Mesodermal cell (in vitro differentiated cells): ENCODE data around the gene CTXND1.
A peak's percentile ranks its signal among the peaks of the same experiment; 100 is the strongest.

Experiments
- H3K27ac ChIP-seq: 2 replicates; pipeline ENCODE4 v1.7.0; 2013; ENCODE audit warnings: mild to moderate bottlenecking, low read depth, low read length, moderate library complexity; ENCODE audit not compliant: severe bottlenecking
- H3K36me3 ChIP-seq: 2 replicates; pipeline ENCODE4 v1.7.1; 2013; ENCODE audit warnings: mild to moderate bottlenecking, low read length, moderate library complexity; ENCODE audit not compliant: control insufficient read depth, insufficient read depth
- H3K4me1 ChIP-seq: one replicate; pipeline ENCODE4 v1.7.1; 2013; ENCODE audit warnings: mild to moderate bottlenecking, low read length; ENCODE audit not compliant: insufficient read depth, control insufficient read depth, poor library complexity, severe bottlenecking
- H3K4me3 ChIP-seq: 2 replicates; pipeline ENCODE4 v1.7.0; 2013; ENCODE audit warnings: low read length, control low read depth, mild to moderate bottlenecking; ENCODE audit not compliant: insufficient read depth, poor library complexity, severe bottlenecking; ENCODE audit errors: extremely low read depth
- H3K9me3 ChIP-seq: 2 replicates; pipeline ENCODE4 v1.7.1; 2013; ENCODE audit warnings: mild to moderate bottlenecking, low read length, moderate library complexity; ENCODE audit not compliant: control insufficient read depth
- WGBS, 2 experiments: methylation state at CpG; one replicate each; pipeline ENCODE4 v1.1.5; 2013; ENCODE audit warnings: missing lambda C conversion rate in 2 of 2; ENCODE audit not compliant: insufficient coverage in 2 of 2; 5-methylcytosine and 5-hydroxymethylcytosine counted together

The CTXND1 gene

GRCh38 chr15:80172401-80172800 lies 79.6 kb downstream of the CTXND1 start:
- WGBS, 2 experiments: 87 to 97% methylated on average over 2 to 5 of the region's 8 CpGs
- no peak overlapping the region for H3K4me3 ChIP-seq
- H3K27ac ChIP-seq: no peak overlapping the region

GRCh38 chr15:80171787-80172186 lies 80.2 kb downstream of the CTXND1 start:
- WGBS, 2 experiments: 83 to 95% methylated on average over 4 of the region's 4 CpGs
- Histone ChIP-seq H3K27ac (peak overlapping the region; percentile 29), H3K36me3 (peaks cover under 1% of the 10 kb centered on the region), H3K4me3 (no peak overlapping the region), H3K9me3 (no peaks in the 10 kb centered on the region), H3K4me1 (peaks cover 5% of the 10 kb centered on the region)

More at GRCh38 chr15:80172401-80172800, 79.6 kb downstream of the CTXND1 start:
- Histone ChIP-seq H3K36me3 (peaks cover 6% of the 10 kb centered on the region), H3K9me3 (no peaks in the 10 kb centered on the region), H3K4me1 (peaks cover 5% of the 10 kb centered on the region)

GRCh38 chr15:80170596-80170995 lies 81.4 kb downstream of the CTXND1 start:
- Histone ChIP-seq H3K9me3 (no peaks in the 10 kb centered on the region), H3K27ac (no peak overlapping the region), H3K4me1 (peaks cover 5% of the 10 kb centered on the region), H3K36me3 (no peaks in the 10 kb centered on the region), H3K4me3 (no peak overlapping the region)
- no CpG with 5 or more reads among the region's 2 CpGs for WGBS, 2 experiments

GRCh38 chr15:80169768-80170357 lies 82.2 kb downstream of the CTXND1 start:
- 95 to 100% methylated on average over 7 of the region's 12 CpGs for WGBS, 2 experiments

GRCh38 chr15:80168421-80168820 lies 83.6 kb downstream of the CTXND1 start:
- WGBS, 2 experiments: 71 to 92% methylated on average over 2 to 5 of the region's 5 CpGs
- Histone ChIP-seq H3K4me3 (no peak overlapping the region), H3K4me1 (no peaks in the 10 kb centered on the region), H3K36me3 (no peaks in the 10 kb centered on the region), H3K27ac (no peak overlapping the region), H3K9me3 (no peaks in the 10 kb centered on the region)

More at GRCh38 chr15:80169768-80170357, 82.2 kb downstream of the CTXND1 start:
- Histone ChIP-seq H3K27ac (no peak overlapping the region), H3K36me3 (no peaks in the 10 kb centered on the region), H3K9me3 (no peaks in the 10 kb centered on the region), H3K4me3 (no peak overlapping the region), H3K4me1 (peaks cover 5% of the 10 kb centered on the region)

GRCh38 chr15:80167936-80168335 lies 84.1 kb downstream of the CTXND1 start:
- H3K9me3 ChIP-seq: no peaks in the 10 kb centered on the region
- WGBS, 2 experiments: 93 to 98% methylated on average over 5 to 6 of the region's 8 CpGs
- no peak overlapping the region for H3K4me3 ChIP-seq
- H3K36me3 ChIP-seq: peaks cover under 1% of the 10 kb centered on the region
- no peak overlapping the region for H3K27ac ChIP-seq
- no peaks in the 10 kb centered on the region for H3K4me1 ChIP-seq

GRCh38 chr15:80163897-80164296 lies 88.1 kb downstream of the CTXND1 start:
- peaks cover 8% of the 10 kb centered on the region for H3K36me3 ChIP-seq
- H3K9me3 ChIP-seq: no peaks in the 10 kb centered on the region
- no peak overlapping the region for H3K4me3 ChIP-seq
- no peak overlapping the region for H3K27ac ChIP-seq
- H3K4me1 ChIP-seq: peaks cover 16% of the 10 kb centered on the region
- 90 to 100% methylated on average over 1 of the region's 1 CpG for WGBS, 2 experiments

GRCh38 chr15:80163217-80163616 lies 88.8 kb downstream of the CTXND1 start:
- H3K4me3 ChIP-seq: no peak overlapping the region
- no peaks in the 10 kb centered on the region for H3K9me3 ChIP-seq
- H3K36me3 ChIP-seq: peaks cover 15% of the 10 kb centered on the region
- H3K27ac ChIP-seq: no peak overlapping the region
- H3K4me1 ChIP-seq: peaks cover 16% of the 10 kb centered on the region
- 100% methylated on average over 3 to 5 of the region's 5 CpGs for WGBS, 2 experiments

- Histone ChIP-seq H3K4me3 (no peak overlapping the region), H3K9me3 (no peaks in the 10 kb centered on the region), H3K4me1 (peaks cover 16% of the 10 kb centered on the region), H3K27ac (no peak overlapping the region), H3K36me3 (peaks cover 15% of the 10 kb centered on the region)
- 99 to 100% methylated on average over 3 to 6 of the region's 6 CpGs for WGBS, 2 experiments
These were observed 89.9 kb downstream of the CTXND1 start for GRCh38 chr15:80162059-80162554.

- H3K36me3 ChIP-seq: peaks cover 15% of the 10 kb centered on the region
- no peak overlapping the region for H3K4me3 ChIP-seq
- no peaks in the 10 kb centered on the region for H3K9me3 ChIP-seq
- 85 to 97% methylated on average over 5 to 6 of the region's 6 CpGs for WGBS, 2 experiments
- H3K4me1 ChIP-seq: peaks cover 16% of the 10 kb centered on the region
- no peak overlapping the region for H3K27ac ChIP-seq
These were observed 90.5 kb downstream of the CTXND1 start for GRCh38 chr15:80161468-80162016.

- peak overlapping the region; percentile 78 for H3K27ac ChIP-seq
- H3K36me3 ChIP-seq: peaks cover 15% of the 10 kb centered on the region
- no peaks in the 10 kb centered on the region for H3K9me3 ChIP-seq
- peaks cover 21% of the 10 kb centered on the region for H3K4me1 ChIP-seq
- H3K4me3 ChIP-seq: no peak overlapping the region
- 78 to 92% methylated on average over 5 of the region's 7 CpGs for WGBS, 2 experiments
These were observed 91.3 kb downstream of the CTXND1 start for GRCh38 chr15:80160570-80161156.
